HG03097 (cell line): Measurements from ENCODE around the gene PRRX1.

ENCODE experiments used
- ATAC-seq: cut with Tn5 transposase; IDR thresholded peaks from one replicate; pipeline ENCODE4 v1.9.1; 2021; ENCODE audit not compliant: unreplicated experiment, low FRiP score

PRRX1 gene

DNA sequence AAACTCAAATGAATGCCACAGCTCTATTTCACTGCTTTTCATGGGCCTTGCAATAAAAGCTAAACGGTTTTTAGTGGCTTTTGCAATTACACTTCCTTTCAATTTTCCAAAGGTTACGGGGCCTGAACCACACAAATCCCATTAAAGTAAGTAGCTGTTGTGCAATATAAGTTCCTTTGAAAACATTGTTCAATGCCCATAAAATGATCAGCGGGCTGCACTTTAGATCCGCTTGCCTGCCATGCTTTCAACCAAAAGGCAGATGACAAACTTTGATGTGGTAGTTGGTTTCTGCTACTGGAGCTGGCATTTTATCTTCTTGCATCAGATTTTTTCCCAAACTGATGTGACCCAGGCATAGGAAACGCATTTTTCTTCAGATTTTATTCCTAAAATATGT is 50.2 kb downstream of the PRRX1 start:
- no peak for ATAC-seq

DNA sequence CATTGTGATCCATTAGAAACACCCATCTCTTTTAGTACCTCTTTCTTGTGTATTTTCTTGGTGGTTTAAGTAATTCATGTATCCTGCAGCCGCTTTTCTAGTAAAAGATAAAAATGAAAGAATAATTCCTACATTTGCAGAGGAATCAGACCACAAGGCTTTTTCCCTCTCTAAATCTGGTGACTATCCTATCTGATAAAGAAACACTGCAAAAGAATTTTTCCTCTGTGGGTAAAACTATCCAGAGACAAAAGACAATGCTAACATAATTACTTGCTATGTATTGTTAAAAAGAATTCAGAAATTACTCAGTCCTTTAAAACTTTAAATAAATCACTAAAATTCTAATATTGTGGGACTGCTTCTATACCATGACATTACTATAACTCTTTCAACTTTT is 51.0 kb downstream of the PRRX1 start:
- no peak for ATAC-seq

- no peak for ATAC-seq
Measured at GRCh38 chr1:170716835-170717429, 53.0 kb downstream of the PRRX1 start.

DNA sequence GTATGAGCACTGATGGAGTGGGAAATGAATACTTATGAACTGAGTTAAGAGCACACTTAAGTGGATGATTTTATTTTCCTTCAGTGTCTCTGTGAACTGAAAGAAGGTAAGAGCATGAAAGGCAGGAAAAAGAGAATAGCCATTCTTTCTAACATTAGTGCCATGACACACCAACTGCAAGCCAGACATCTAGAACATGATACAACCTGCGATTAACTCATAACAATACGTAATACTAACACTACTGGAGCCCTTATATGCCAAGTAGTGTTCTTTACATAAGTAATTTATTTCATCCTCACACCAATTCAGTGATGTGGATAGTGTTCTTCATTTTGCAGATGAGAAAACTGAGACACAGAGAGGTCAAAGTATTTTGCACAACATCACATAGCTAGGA is 56.7 kb downstream of the PRRX1 start:
- ATAC-seq: no peak

- ATAC-seq: no peak
Measured at GRCh38 chr1:170721621-170722020, 57.7 kb downstream of the PRRX1 start.

DNA sequence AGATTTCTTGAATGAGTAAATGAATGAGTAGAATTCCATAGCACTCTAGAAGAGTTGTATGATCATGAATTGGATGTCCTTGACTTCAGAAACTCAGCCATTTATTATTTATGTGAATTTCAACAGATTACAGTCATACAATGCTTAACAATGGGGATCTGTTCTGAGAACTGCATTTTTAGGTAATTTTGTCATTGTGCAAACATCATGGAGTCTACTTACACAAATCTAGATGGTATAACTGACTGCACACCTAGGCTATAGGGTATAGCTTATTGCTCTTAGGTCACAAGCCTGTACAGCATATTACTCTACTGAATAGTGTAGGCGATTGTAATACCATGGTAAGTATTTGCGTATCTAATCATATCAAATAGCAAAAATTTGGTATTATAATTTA is 59.6 kb downstream of the PRRX1 start:
- no peak for ATAC-seq

GRCh38 chr1:170725326-170725725 is 61.4 kb downstream of the PRRX1 start:
- ATAC-seq: no peak

GRCh38 chr1:170727963-170728362 is 64.0 kb downstream of the PRRX1 start:
- ATAC-seq: no peak

- no peak for ATAC-seq
Measured at GRCh38 chr1:170729225-170730002, 65.5 kb downstream of the PRRX1 start.

- ATAC-seq: no peak
Measured at GRCh38 chr1:170730014-170730413, 66.1 kb downstream of the PRRX1 start.

DNA sequence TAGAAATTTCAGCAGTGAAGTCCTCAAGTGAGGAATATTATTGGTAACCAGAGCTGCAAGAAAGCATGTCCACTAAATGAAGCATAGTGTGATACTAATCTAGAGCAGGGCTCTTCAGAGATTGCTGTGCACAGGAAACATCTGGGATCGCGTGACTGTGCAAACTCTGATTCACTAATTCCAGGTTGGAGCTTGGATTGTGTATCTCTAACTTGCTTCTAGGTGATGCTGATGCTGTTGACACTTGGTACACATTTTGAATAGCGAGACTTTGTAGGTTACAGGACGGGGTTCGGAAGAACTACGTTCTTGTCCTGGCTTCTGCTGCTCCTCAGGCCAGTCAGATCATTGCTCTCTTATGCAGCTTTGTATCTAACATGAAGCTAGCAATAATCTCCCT is 66.5 kb downstream of the PRRX1 start:
- ATAC-seq: no peak

DNA sequence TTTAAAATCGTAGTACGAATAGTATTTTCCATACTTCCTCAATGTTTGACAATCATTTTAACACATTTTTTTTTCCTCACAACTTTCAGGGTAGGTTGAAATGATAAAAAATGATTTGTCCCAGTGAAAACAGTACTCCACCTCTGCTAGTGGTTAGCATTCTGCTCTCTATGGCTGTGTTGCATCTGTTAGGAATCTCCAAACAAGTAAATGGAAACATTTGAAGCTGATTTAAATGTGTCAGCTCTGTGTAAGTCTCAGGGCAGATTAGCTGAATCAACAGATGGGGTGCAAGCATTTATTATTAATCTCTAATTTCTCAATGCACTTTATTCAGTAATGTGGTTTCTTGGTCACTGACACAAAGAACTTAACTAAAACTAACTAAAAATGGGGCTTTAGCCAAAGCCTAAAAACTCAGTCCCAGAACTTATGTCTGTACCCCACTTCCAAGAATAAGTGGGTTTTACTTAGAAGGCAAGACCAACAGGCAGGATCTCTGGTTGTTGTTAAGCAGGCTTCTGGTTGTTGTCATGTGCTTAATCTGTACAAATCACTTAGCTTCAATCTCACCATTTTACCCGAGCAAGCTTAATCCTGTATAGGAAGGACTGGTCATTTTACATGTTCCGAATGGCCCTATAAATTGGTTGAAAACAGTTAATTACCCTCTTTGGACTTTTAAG is 67.8 kb downstream of the PRRX1 start:
- ATAC-seq: no peak

DNA sequence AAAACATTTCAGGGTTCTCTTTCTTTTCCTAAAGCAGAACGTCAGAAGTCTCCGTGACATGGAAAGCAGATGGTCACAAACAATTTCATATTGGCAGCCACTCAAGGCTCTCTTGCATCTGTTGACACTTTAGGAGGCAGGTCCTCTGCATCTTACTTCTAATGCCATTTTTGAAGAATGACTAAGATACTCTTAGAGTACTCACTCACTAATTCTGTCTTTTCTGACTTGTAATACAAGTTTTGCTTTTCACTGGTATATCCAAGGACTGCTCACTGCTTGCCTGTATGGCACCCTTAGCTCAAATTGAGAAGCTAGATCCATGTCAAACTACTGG is 68.3 kb downstream of the PRRX1 start:
- no peak for ATAC-seq

DNA sequence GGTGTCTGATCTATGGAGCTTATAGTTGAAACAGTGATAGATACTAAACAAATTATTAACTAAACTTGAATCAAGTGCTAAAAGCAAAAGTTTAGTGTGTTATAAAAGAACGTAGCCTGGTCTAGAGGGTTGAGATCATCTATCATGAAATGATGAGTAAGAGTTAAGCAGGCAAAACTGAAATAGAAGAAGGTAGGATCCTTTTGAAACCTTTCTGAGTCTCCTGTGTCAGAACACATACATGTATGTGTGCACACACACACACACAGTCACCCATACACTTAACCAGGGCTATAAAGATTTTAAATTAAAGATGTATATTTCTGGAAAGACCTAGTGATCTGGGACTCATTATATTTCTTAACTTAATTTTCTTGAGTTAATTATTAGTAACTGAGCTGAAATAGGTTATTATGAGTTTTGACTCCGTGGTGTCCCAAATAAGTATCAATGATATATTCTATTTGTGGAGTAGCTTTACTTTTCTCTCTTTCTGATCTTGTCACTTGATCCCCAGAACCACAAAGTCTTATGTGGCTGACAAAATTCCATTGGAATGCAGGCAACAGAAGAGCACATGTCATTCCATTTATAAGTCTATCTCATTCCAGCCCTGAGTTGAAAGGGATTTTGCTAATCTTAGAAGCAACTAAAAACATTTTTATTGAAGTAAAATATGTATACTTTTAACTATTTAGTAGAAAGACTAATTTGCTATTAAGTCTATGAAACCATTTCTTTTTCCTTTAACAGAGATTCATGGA is 70.7 kb downstream of the PRRX1 start:
- no peak for ATAC-seq

DNA sequence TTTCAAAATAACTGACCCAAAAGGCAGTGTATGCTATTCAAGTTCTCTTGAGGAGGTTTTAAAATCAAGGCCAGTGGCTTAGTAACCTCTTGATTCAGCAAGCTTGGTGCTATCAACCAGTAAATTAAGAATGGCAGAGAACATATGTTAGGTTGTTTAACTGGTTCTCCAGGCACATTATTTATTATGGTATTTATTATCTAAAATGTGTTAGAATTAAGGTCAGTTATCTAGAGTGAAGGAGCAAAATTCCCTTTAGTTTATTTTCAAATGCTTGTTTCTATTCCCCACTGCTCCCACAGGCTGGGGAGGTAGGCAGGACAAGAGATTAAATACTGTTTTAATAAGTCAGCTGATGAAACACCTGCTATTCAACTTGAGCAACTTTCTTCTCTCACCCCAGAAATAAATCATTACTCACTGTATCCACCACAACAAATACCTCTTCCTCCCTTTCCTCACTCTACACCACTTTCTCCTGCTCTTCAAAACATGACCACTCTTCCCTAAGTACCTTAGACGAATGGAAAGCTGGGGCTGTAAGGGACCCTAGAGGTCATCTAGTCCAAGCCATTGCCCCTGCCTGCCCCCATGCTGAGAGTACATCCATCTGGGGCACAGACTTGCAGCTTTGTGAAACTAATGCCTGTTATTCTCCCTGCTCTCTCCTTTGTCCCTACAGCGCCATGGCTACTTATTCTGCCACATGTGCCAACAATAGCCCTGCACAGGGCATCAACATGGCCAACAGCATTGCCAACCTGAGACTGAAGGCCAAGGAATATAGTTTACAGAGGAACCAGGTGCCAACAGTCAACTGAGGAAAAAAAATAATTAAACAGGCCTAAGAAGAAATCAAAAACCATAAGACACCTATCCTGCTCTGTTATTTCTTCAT is 71.7 kb downstream of the PRRX1 start:
- ATAC-seq: no peak

GRCh38 chr1:170739803-170740202 is 75.9 kb downstream of the PRRX1 start:
- ATAC-seq: no peak

- ATAC-seq: no peak
Measured at GRCh38 chr1:170741678-170742077, 77.7 kb downstream of the PRRX1 start.

DNA sequence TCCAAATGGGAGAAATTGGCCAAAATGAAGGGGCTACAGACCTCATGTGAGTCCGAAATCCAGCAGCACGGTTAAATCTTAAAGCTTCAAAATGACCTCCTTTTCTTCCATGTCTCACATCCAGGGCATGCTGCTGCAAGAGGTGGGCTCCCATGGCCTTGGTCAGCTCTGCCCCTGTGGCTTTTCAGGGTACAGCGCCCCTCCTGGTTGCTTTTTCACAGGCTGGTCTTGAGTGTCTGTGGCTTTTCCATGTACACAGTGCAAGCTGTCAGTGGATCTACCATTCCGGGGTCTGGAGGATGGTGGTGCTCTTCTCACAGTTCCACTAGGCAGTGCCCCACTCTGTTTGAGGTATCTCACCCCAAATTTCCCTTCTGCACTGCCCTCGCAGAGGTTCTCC is 78.7 kb downstream of the PRRX1 start:
- ATAC-seq: no peak

GRCh38 chr1:170743083-170743482 is 79.2 kb downstream of the PRRX1 start:
- no peak for ATAC-seq

- no peak for ATAC-seq
Measured at GRCh38 chr1:170749549-170749948, 85.6 kb downstream of the PRRX1 start.
